NCI-H2081 treated with DMSO at 0.1 percent for 48 hours (cell line): ENCODE measurements around the gene C3AR1.
"Not testable (repeated sequence)": the region's sequence is repeated elsewhere in the genome, so short reads cannot be mapped to it uniquely, and the experiment has no call there.

Experiments used
- DNase-seq: peaks from one replicate; lab custom pipeline; 2025; lab: John Stamatoyannopoulos, UW

C3AR1 gene

DNA sequence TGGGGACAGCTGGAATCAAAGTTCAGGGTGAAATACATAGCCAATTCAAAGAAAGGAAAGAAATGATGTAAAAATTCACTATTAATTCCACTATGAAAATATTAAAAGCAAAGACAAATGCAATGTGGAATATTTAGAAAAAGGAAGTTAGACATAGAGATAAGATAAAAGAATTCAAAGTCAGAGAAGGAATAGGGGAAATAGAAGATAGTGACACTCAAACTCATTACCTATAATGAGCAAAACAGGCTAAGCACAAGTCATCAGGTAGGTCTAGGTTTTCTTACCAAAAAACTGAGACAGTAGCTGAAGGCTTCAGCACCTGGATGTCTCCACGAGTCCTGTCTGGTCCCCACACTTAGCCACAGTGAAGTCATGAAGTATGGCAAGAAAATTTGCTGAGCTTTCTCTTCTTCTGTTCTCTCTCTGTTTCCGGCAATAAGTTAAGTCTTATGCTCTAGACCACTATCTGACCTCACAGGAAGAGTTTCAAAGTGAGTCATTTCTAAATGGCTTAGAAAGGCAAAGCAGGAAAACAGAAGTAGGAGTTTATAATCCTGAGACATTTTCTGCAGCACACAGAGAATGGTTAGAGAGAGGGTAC is at the start of gene C3AR1:
Gene C3AR1 (minus strand): TSS at position 369 of the 604 bp plus-strand sequence. CDS start 6,174 bp downstream, outside the sequence.
- no peak for DNase-seq

DNA sequence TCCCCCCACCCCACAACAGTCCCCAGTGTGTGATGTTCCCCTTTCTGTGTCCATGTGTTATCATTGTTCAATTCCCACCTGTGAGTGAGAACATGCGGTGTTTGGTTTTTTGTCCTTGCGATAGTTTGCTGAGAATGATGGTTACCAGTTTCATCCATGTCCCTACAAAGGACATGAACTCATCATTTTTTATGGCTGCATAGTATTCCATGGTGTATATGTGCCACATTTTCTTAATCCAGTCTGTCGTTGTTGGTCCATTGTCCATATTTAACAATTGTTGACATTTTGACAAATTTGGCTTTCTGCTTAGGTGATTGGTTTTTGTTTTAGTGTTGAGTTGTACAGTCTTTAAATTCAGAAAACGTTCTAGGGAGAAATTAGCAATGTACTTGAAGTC is 47.0 kb upstream of the C3AR1 start:
- not testable (repeated sequence) for DNase-seq

GRCh38 chr12:8108808-8109398 is 42.7 kb upstream of the C3AR1 start:
- DNase-seq, result no peak

DNA sequence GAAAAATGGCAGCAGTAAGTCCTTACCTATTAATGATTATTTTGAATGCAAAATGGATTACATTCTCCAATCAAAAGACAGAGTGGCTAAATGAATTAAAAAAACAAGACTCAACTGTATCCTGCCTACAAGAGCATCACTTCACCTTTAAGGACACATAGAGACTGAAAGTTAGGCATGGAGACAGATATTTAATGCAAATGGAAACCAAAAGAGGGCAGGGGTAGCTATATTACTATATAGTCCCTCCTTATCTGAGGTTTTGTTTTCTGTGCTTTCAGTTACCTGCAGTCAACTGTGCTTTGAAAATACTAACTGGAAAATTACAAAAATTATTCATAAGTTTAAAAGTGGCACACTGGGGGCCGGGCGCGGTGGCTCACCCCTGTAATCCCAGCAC is 33.1 kb upstream of the C3AR1 start:
- DNase-seq, result no peak

GRCh38 chr12:8096281-8096915 is 30.2 kb upstream of the C3AR1 start:
- no peak for DNase-seq

GRCh38 chr12:8093291-8093690 is 27.1 kb upstream of the C3AR1 start:
- no peak for DNase-seq

GRCh38 chr12:8089716-8090115 is 23.6 kb upstream of the C3AR1 start:
- no peak for DNase-seq

DNA sequence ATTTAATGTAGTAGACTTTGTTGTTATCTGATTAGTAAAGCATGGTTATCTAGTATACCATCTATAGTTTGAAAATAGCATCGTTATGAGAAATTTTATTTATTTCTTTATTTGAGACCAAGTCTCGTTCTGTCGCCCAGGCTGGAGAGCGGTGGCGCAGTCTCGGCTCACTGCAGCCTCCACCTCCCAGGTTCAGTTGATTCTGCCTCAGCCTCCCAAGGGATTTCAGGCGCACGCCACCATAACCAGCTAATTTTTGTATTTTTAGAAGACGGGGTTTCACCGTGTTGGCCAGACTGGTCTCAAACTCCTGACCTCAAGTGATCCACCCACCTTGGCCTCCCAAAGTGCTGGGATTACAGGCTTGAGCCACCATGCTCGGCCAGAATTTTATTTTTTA is 23.1 kb upstream of the C3AR1 start:
- not testable (repeated sequence) for DNase-seq

- DNase-seq, result no peak
Measured at GRCh38 chr12:8088574-8088973, 22.4 kb upstream of the C3AR1 start.

DNA sequence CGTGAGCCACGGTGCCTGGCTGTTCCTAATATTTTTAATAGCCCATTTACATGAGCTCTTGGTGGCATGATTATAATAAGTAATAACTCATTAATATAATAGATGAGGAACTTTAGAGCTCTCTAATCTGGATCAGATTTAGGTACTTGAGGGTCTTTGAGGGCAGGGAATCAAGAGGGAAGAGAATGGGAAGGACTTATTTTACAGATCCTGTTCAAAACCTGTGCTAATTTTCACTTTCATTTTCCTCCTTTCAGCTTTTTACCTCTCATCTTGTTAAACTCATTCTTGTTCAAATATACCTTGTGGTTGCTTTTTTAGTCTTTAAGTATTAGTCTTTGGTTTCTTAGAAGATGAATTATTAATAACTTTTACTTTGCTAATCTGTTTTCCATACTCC is 21.5 kb upstream of the C3AR1 start:
- no peak for DNase-seq

- not testable (repeated sequence) for DNase-seq
Measured at GRCh38 chr12:8084351-8084750, 18.2 kb upstream of the C3AR1 start.

DNA sequence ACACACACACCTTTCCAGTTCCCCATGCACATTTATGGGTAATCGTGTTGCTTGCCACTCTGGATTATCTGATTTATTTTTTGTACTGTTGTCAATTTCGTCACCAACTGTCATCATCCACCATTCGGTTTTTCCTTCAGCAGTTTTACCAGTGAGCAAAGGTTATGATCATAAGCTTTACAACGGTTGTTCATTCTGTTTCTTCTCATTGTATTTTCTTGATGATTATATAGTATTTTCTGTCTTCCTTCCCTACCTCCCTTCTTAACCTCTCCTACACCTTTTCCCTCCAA is 16.6 kb upstream of the C3AR1 start:
- DNase-seq, result no peak

DNA sequence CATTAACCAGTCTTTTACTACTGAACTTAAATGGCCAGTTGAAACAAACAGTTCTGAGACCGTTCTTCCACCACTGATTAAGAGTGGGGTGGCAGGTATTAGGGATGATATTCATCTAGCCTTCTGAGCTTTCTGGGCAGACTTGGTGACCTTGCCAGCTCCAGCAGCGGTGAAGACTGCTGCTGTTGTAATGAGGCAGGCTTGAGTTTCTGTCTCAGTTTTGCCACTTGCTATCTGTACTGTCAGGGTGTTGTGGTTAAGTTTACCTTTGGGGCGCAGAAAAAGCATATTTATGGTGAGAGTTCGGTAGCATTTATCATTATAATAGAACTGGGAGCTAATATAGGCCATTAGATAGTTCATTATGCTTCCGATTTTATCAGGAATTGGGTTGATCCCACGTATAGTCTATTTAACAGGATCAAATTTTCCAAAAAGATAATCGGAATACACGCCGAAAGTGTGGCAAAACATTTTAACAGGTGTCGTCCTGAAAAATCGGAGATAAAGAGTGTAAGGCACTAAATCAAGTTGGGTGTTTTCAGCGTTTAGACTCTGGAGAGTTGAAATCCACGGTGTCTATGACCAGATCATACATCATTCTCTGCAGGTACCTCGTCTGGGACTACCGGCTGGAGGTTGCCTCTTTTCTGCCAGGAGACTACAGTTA is 15.2 kb upstream of the C3AR1 start:
- DNase-seq, result no peak

DNA sequence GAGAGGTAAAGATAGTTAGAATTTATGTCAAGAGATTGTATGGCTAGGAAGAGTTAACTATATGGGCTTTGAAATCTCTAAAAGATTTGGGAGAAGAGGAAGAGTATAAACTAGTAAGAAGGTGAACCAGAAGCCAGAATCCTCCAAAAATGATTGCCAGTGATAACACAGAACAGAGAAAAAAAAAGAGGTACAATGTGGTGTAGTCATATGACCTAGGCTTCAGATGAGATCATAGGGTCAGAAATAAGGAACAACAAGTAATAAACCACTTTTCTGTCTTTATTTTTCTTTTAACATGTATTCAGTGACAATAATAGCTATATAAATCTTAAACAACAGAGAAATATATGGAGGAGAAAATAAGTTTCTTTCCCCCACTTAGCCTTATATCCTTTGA is 14.0 kb upstream of the C3AR1 start:
- DNase-seq, result no peak

- DNase-seq, result no peak
Measured at GRCh38 chr12:8078916-8079315, 12.8 kb upstream of the C3AR1 start.

DNA sequence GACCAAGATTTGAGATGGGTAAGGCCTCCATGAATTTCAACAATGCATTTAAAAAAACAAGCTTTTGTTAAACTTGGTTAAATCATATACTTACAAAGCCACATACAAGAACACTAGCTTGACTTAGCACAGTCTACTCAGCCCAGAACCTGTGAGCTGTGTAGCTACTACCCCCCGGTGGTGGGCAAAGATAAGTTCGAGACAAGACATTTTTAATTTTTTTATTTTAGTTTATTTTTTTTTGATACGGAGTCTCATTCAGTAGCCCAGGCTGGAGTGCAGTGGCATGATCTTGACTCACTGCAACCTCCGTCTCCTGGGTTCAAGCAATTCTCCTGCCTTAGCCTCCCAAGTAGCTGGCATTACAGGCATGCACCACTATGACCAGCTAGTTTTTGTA is 12.2 kb upstream of the C3AR1 start:
- DNase-seq, result no peak

GRCh38 chr12:8077207-8077606 is 11.0 kb upstream of the C3AR1 start:
- no peak for DNase-seq

- no peak for DNase-seq
Measured at GRCh38 chr12:8076366-8076765, 10.2 kb upstream of the C3AR1 start.

DNA sequence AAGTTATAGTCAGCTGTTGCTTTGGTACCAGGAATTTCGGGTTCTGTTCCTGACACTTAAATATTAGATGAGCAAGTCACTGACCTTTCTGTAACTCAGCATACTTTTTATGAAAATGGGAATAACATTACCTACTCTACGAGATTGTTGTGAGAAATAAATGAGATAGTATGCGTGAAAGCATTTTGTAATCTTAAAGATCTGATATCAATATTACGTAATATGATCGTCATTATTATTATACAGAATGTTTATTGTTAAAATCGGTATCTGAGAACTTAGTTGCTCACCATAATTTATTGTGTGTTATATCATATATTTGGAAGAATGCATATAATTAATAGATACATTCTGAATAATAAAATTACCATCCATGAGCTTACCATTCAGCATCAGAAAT is 9.8 kb upstream of the C3AR1 start:
- DNase-seq, result no peak

DNA sequence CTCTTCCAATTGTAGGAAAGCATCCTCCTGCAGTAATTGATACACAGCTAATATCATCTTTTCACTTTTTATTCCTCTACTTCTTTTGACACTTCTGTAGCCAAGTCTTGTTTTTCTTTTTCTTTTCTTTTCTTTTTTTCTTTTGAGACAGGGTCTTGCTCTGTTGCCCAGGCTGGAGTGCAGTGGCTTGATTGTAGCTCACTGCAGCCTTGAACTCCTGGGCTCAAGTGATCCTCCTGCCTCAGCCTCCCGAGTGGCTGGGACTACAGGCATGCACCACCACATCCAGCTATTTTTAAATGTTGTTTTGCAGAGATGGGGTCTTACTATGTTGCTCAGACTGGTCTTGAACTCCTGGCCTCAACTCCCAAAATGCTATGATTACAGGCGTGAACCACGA is 5.7 kb upstream of the C3AR1 start:
- DNase-seq, result not testable (repeated sequence)

DNA sequence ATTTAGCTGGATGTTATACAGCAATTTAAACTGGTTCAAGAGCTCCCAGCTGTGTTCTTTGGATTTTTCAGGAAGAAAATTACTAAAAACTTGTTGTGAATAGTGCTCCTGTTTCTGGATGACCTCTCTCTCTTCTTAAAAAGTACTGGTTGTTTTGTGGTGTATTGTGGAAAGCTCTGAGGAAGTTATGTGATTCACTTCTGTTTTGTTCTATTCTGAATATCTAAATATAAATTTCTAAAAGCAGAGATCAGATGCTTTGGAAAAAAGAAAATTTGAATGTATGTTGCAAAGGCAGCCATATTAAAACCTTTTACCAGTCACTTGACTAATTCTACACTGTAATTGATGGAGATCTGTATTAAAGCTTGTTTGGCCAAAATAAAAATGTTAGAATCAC is 3.4 kb upstream of the C3AR1 start:
- DNase-seq, result no peak

- DNase-seq, result no peak
Measured at GRCh38 chr12:8064131-8064530, 2.0 kb downstream of the C3AR1 start.

DNA sequence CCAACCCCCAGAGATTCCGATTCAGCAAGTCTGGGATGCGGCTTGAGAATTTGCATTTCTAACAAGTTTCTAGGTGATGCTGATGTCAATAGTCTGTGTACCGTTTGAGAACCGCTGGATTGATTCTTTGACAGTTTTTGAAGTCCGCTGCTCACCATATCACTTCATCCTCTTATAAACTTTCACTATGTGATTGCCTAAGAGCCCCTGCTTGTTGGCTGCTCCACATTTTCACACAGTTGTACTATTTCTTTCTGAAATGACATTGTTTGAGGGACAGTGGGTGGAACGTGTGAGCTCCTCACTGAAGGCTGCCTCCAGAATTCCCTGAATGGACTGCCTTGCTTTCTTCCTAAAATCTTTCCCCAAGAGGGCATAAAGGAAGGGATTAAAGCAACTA is 7.7 kb downstream of the C3AR1 start:
- DNase-seq, result no peak
